ENCODE measurements around the gene BLOC1S6. TPM values are rescaled to one million over a fixed set of nuclear protein-coding genes. Genes with fewer than 3 reads are reported as not detected.
A peak's percentile ranks its signal among the peaks of the same experiment; 100 is the strongest.

Gene BLOC1S6
- total and polyA plus RNA-seq, 2 of the 13 experiments (the other 11 are each of a cell fraction or from before 2014, with no cell fraction given) = 11.8 to 44.3 TPM

DNA sequence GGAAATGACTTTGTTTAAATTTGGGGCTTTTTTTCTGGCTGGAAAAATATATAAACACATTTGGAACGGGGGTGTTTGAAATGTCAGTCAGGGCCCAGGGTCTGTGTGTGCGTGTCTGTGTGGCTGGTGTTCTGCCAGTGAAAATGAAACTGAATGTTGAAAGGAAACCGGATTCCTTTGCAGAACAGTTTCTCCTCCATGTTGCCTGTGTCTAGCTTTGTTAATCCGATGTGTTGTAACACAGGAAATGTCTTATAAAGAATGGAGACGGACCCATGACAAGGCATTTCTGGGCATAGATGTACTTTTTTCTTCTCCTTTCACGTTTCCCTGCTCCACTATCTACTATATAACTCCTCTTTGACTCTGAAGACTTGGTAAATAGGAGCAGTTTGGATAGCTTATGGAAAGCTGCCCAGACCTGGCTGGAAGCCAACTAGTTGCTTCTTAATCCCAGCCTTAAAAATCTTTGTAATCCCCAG lies 50.4 kb downstream of the BLOC1S6 start (continued):
- TF ChIP-seq RXRA (CRISPR knock-in tag; IDR thresholded peaks at IDR 0.05) (no peak), ZNF331 (CRISPR knock-in tag; IDR thresholded peaks at IDR 0.05) (peak; percentile 33; the same call in 1 of the 2 replicates), GABPB1 (CRISPR knock-in tag; IDR thresholded peaks at IDR 0.05) (0 out of 2 replicates have a peak, but pooled peaks have one; percentile 4), KAT8 (CRISPR knock-in tag; IDR thresholded peaks at IDR 0.05) (peak; percentile 47; the same call in 1 of the 2 replicates), NFIC (IDR thresholded peaks at IDR 0.05; ENCODE audit: low read length) (0 out of 2 replicates have a peak, but pooled peaks have one; percentile 40), DMAP1 (CRISPR knock-in tag; IDR thresholded peaks at IDR 0.05) (0 out of 2 replicates have a peak, but pooled peaks have one; percentile 48), KDM6A (CRISPR knock-in tag; IDR thresholded peaks at IDR 0.05; ENCODE audit: low read depth) (no peak), RFXAP (CRISPR knock-in tag; IDR thresholded peaks at IDR 0.05; ENCODE audit: borderline replicate concordance) (no peak), ZNF136 (CRISPR knock-in tag; IDR thresholded peaks at IDR 0.05; ENCODE audit: low read depth) (no peak), HMG20A (CRISPR knock-in tag; IDR thresholded peaks at IDR 0.05; ENCODE audit: borderline replicate concordance) (peak; percentile 13; the same call in 1 of the 2 replicates), SAP130 (CRISPR knock-in tag; IDR thresholded peaks at IDR 0.05; ENCODE audit: low read depth) (peak; percentile 49), SIX1 (CRISPR knock-in tag; IDR thresholded peaks at IDR 0.05; ENCODE audit: borderline replicate concordance) (peak; percentile 33; the same call in 1 of the 2 replicates), NONO (IDR thresholded peaks at IDR 0.05) (no peak), NONO (CRISPR knock-in tag; conservative IDR thresholded peaks at IDR 0.05) (no peak), IKZF4 (CRISPR knock-in tag; IDR thresholded peaks at IDR 0.05; ENCODE audit: borderline replicate concordance, low read depth, not compliant biosample characterization) (no peak), ZNF780A (CRISPR knock-in tag; IDR thresholded peaks at IDR 0.05) (no peak), NFE2 (CRISPR knock-in tag; IDR thresholded peaks at IDR 0.05) (peak; percentile 53; the same call in 1 of the 2 replicates), PITX1 (CRISPR knock-in tag; IDR thresholded peaks at IDR 0.05) (0 out of 2 replicates have a peak, but pooled peaks have one; percentile 31), RELA (CRISPR knock-in tag; IDR thresholded peaks at IDR 0.05) (no peak), ZFY (CRISPR knock-in tag; IDR thresholded peaks at IDR 0.05) (0 out of 2 replicates have a peak, but pooled peaks have one; percentile 14), DNMT3B (CRISPR knock-in tag; conservative IDR thresholded peaks at IDR 0.05) (no peak), ZNF383 (CRISPR knock-in tag; IDR thresholded peaks at IDR 0.05; ENCODE audit: borderline replicate concordance) (no peak), ZNF713 (CRISPR knock-in tag; IDR thresholded peaks at IDR 0.05) (no peak), EP300 (IDR thresholded peaks at IDR 0.05; ENCODE audit: low read depth in 2 of 2, low read length in 2 of 2) (no peak), EP300 (CRISPR knock-in tag; IDR thresholded peaks at IDR 0.05; ENCODE audit: borderline replicate concordance) (no peak), GATAD2A (CRISPR knock-in tag; IDR thresholded peaks at IDR 0.05) (peak; percentile 54), PLRG1 (conservative IDR thresholded peaks at IDR 0.05) (no peak)
- TF ChIP-seq, protein P1, sequence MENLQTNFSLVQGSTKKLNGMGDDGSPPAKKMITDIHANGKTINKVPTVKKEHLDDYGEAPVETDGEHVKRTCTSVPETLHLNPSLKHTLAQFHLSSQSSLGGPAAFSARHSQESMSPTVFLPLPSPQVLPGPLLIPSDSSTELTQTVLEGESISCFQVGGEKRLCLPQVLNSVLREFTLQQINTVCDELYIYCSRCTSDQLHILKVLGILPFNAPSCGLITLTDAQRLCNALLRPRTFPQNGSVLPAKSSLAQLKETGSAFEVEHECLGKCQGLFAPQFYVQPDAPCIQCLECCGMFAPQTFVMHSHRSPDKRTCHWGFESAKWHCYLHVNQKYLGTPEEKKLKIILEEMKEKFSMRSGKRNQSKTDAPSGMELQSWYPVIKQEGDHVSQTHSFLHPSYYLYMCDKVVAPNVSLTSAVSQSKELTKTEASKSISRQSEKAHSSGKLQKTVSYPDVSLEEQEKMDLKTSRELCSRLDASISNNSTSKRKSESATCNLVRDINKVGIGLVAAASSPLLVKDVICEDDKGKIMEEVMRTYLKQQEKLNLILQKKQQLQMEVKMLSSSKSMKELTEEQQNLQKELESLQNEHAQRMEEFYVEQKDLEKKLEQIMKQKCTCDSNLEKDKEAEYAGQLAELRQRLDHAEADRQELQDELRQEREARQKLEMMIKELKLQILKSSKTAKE (CRISPR knock-in tag; IDR thresholded peaks at IDR 0.05; ENCODE audit: borderline replicate concordance) = no peak
- TF ChIP-seq, protein P2, sequence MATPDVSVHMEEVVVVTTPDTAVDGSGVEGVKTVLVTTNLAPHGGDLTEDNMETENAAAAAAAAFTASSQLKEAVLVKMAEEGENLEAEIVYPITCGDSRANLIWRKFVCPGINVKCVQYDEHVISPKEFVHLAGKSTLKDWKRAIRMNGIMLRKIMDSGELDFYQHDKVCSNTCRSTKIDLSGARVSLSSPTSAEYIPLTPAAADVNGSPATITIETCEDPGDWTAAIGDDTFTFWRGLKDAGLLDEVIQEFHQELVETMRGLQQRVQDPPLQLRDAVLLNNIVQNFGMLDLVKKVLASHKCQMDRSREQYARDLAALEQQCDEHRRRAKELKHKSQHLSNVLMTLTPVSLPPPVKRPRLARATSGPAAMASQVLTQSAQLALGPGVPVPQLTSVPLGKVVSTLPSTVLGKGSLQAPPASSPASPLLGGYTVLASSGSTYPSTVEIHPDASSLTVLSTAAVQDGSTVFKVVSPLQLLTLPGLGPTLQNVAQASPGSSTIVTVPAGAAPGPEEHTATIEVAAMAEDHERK (CRISPR knock-in tag; IDR thresholded peaks at IDR 0.05; ENCODE audit: low read depth) = no peak
- TF ChIP-seq, protein P3, sequence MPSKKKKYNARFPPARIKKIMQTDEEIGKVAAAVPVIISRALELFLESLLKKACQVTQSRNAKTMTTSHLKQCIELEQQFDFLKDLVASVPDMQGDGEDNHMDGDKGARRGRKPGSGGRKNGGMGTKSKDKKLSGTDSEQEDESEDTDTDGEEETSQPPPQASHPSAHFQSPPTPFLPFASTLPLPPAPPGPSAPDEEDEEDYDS (CRISPR knock-in tag; IDR thresholded peaks at IDR 0.05) = no peak

Data from HepG2 (cell line).